PFSK-1 (cell line): ENCODE results near the gene TMEM39A.

ENCODE experiments used
- POLR2AphosphoS5 ChIP-seq: IDR thresholded peaks from 2 replicates; pipeline ENCODE4 v1.6.1; 2012; ENCODE audit warnings: low read depth, mild to moderate bottlenecking, control low read depth, low read length, moderate library complexity
- TAF1 ChIP-seq: IDR thresholded peaks from 2 replicates; pipeline ENCODE4 v1.6.1; 2012; ENCODE audit warnings: low read length, control low read depth, borderline replicate concordance; ENCODE audit not compliant: insufficient read depth

DNA sequence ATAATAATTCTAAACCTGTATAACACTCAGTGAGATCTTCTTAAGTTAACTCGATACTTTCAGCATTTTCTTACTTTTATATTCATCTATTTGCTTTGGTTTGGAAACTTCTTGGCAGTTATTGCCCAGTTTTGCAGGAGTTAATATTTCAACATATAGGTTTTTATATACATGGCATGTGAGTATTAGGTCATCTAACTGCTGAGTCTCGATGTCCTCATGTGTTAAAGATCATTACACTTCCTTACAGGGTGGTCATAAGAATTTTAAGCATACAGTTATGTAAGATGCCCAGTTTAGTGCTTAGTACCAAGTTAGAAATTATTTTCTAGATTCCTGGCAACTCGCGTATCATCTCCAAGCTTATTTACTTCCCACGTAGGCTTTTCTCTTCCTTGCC, 62.9 kb downstream of the TMEM39A start:
- TF ChIP-seq TAF1 (no peak), POLR2AphosphoS5 (no peak)
